Mesenchymal stem cell (in vitro differentiated cells and primary cell): Measurements from ENCODE around the gene CEL.

Experiments used
- DNase-seq: peaks from one replicate; pipeline ENCODE4 v3.0.0-alpha.2; 2013
- H2AFZ ChIP-seq: one replicate; pipeline ENCODE4 v1.6.1; 2013; ENCODE audit warnings: low read depth, mild to moderate bottlenecking, control low read depth, inconsistent platforms, low read length, moderate library complexity
- H2AK5ac ChIP-seq: 2 replicates; pipeline ENCODE4 v1.6.1; 2013; ENCODE audit warnings: low read length, moderate library complexity, mild to moderate bottlenecking, inconsistent platforms; ENCODE audit not compliant: severe bottlenecking
- H2BK120ac ChIP-seq: one replicate; pipeline ENCODE4 v1.6.1; 2013; ENCODE audit warnings: low read depth, mild to moderate bottlenecking, inconsistent platforms, low read length, moderate library complexity
- H2BK12ac ChIP-seq, 2 experiments: one replicate each; pipeline ENCODE4 v1.6.1; 2013; ENCODE audit warnings: inconsistent platforms in 2 of 2, low read length in 2 of 2, mild to moderate bottlenecking in 2 of 2, moderate library complexity in 2 of 2, control low read depth in 1 of 2
- H2BK15ac ChIP-seq: one replicate; pipeline ENCODE4 v1.6.1; 2013; ENCODE audit warnings: mild to moderate bottlenecking, low read depth, inconsistent platforms; ENCODE audit not compliant: poor library complexity, severe bottlenecking
- H2BK5ac ChIP-seq: 2 replicates; pipeline ENCODE4 v1.6.1; 2013; ENCODE audit warnings: low read depth, mild to moderate bottlenecking, low read length, control low read depth, inconsistent platforms; ENCODE audit not compliant: poor library complexity, severe bottlenecking
- H3K14ac ChIP-seq, 2 experiments: one replicate each; pipeline ENCODE4 v1.6.1; 2013; ENCODE audit warnings: inconsistent platforms in 2 of 2, low read length in 2 of 2, control low read depth in 1 of 2, mild to moderate bottlenecking in 1 of 2, moderate library complexity in 1 of 2
- H3K18ac ChIP-seq, 2 experiments: one replicate each; pipeline ENCODE4 v1.6.1; 2013; ENCODE audit warnings: inconsistent platforms in 2 of 2, low read length in 2 of 2, control low read depth in 1 of 2, low read depth in 1 of 2, mild to moderate bottlenecking in 1 of 2
- H3K23ac ChIP-seq, 2 experiments: one replicate each; pipeline ENCODE4 v1.6.1; 2013; ENCODE audit warnings: inconsistent platforms in 2 of 2, low read length in 2 of 2, mild to moderate bottlenecking in 2 of 2, moderate library complexity in 2 of 2, control low read depth in 1 of 2
- H3K27ac ChIP-seq: 2 replicates; pipeline ENCODE4 v1.5.1; 2013; ENCODE audit warnings: mild to moderate bottlenecking, moderate library complexity, low read length, control low read depth, inconsistent platforms; ENCODE audit not compliant: poor library complexity, severe bottlenecking
- H3K27me3 ChIP-seq, 2 experiments: 2 replicates each; pipeline versions ENCODE4 v1.6.1 to v1.7.0; 2013; ENCODE audit warnings: low read length in 2 of 2, mild to moderate bottlenecking in 2 of 2, moderate library complexity in 2 of 2, control low read depth in 1 of 2, inconsistent platforms in 1 of 2; ENCODE audit not compliant: control insufficient read depth in 1 of 2, insufficient read depth in 1 of 2
- H3K36me3 ChIP-seq, 2 experiments: 2 replicates each; pipeline versions ENCODE4 v1.6.1 to v1.7.0; 2013; ENCODE audit warnings: low read length in 2 of 2, control low read depth in 1 of 2, inconsistent platforms in 1 of 2, low read depth in 1 of 2, mild to moderate bottlenecking in 1 of 2; ENCODE audit not compliant: insufficient read depth in 2 of 2, control insufficient read depth in 1 of 2
- H3K4ac ChIP-seq, 2 experiments: one replicate each; pipeline ENCODE4 v1.6.1; 2013; ENCODE audit warnings: inconsistent platforms in 2 of 2, low read length in 2 of 2, mild to moderate bottlenecking in 2 of 2, moderate library complexity in 2 of 2, control low read depth in 1 of 2, low read depth in 1 of 2
- H3K4me1 ChIP-seq: 2 replicates; pipeline ENCODE4 v1.6.1; 2013; ENCODE audit warnings: low read depth, low read length, control low read depth; ENCODE audit not compliant: control insufficient read depth, insufficient read depth
- H3K4me2 ChIP-seq: 2 replicates; pipeline ENCODE4 v1.6.1; 2013; ENCODE audit warnings: low read length, mild to moderate bottlenecking, inconsistent platforms; ENCODE audit not compliant: poor library complexity, severe bottlenecking
- H3K4me3 ChIP-seq, 2 experiments: 2 replicates each; pipeline versions ENCODE4 v1.5.1 to v1.7.0; 2013; ENCODE audit warnings: low read length in 2 of 2, mild to moderate bottlenecking in 2 of 2, control low read depth in 1 of 2, low read depth in 1 of 2; ENCODE audit not compliant: insufficient read depth in 1 of 2
- H3K79me1 ChIP-seq: replicated peaks from 2 replicates; pipeline ENCODE4 v1.6.1; 2013; ENCODE audit warnings: mild to moderate bottlenecking, control low read depth, low read length, inconsistent platforms; ENCODE audit not compliant: poor library complexity, severe bottlenecking
- H3K9ac ChIP-seq: 2 replicates; pipeline ENCODE4 v1.7.0; 2013; ENCODE audit warnings: mild to moderate bottlenecking, low read length, moderate library complexity
- H3K9me3 ChIP-seq: 2 replicates; pipeline ENCODE4 v1.7.0; 2013; ENCODE audit warnings: mild to moderate bottlenecking, low read length; ENCODE audit not compliant: control insufficient read depth
- H4K8ac ChIP-seq: one replicate; pipeline ENCODE4 v1.6.1; 2013; ENCODE audit warnings: inconsistent platforms, mild to moderate bottlenecking, low read length, moderate library complexity
- H4K91ac ChIP-seq: one replicate; pipeline ENCODE4 v1.6.1; 2013; ENCODE audit warnings: mild to moderate bottlenecking, low read length, inconsistent platforms
- WGBS: methylation state at CpG from one replicate; pipeline ENCODE4 v1.1.7; 2013; ENCODE audit warnings: mixed read lengths; 5-methylcytosine and 5-hydroxymethylcytosine counted together

Gene CEL

DNA sequence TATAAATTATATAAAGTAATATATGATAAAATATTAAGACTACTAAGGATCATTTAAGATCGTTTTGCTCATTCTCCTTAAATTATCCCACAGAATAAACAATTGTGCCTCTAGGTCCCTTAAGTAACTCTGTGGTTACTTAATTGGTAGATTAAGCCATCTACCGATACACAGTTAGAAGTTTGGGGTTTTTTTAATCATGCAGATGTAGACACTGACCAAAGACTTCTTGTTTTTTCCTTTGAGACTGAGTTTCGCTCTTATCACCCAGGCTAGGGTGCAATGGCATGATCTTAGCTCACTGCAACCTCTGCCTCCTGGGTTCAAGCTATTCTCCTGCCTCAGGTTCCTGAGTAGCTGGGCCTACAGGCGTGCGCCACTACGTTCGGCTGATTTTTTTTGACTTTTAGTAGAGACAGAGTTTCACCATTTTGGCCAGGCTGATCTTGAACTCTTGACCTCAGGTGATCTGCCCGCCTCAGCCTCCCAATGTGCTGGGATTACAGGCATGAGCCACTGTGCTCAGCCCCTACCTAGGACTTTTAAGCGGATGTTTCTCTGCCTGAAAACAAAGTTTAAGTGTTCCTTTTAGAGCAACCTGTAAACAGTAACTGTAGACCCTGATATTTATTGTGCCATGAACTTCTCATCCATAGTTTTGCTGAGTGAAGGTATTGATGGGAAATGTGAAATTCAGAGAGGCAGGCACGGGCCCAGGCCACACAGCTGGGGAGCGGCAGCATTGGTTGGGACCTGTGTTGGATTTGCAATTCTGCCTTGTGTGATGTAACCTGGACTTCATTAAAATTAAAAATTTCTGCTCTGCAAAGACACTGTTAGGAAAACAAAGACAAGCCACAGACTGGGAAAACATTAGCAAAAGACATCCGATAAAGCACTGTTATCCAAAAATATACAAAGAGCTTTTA, 11.6 kb downstream of the CEL start:
- Histone ChIP-seq H4K8ac (no peak overlapping the region), H3K36me3 (peaks cover 0 to 3% of the 10 kb centered on the region in 2 experiments), H2BK12ac (no peak overlapping the region), H2BK15ac (no peak overlapping the region), H3K9me3 (no peaks in the 10 kb centered on the region), H3K4me3 (no peak overlapping the region), H3K4ac (no peak overlapping the region), H3K27ac (no peak overlapping the region), H4K91ac (no peak overlapping the region), H3K18ac (no peak overlapping the region), H3K4me2 (no peak overlapping the region), H3K14ac (no peak overlapping the region), H3K79me1 (no peaks in the 10 kb centered on the region), H3K27me3 (peaks cover 0 to 7% of the 10 kb centered on the region in 2 experiments), H3K4me1 (peaks cover 6% of the 10 kb centered on the region), H2BK5ac (no peak overlapping the region), H2AFZ (no peak overlapping the region), H3K23ac (no peak overlapping the region), H3K9ac (no peak overlapping the region), H2BK120ac (no peak overlapping the region), H2AK5ac (no peak overlapping the region)
- DNase-seq = no peak
- WGBS = 95% methylated on average over 11 of the region's 12 CpGs

DNA sequence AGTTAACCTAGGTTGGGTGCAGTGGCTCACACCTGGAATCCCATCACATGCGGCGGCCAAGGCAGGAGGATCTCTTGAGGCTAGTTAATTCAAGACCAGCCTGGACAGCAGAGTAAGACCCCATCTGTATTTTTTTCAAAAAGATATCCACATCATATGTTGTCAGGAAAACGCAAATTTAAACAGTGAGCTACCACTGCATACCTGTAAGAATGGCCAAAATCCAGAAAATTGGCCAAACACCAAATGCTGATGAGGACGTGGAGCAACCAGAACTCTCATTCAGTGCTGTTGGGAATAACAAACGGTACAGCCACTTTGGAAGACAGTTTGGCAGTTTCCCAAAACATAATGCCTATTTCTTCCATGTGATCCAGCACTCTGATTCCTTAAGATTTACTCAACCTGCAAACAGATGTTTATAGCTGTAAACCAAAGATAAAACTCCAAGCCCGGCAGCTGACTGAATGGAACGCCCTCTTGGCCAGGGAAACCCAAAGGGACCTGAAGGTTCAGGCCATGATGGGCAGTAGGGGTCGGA, 12.4 kb downstream of the CEL start:
- H2BK5ac ChIP-seq = no peak overlapping the region
- WGBS = 69% methylated on average over 8 of the region's 8 CpGs
- no peak overlapping the region for H2AFZ ChIP-seq
- H3K9ac ChIP-seq = no peak overlapping the region
- H2BK120ac ChIP-seq = no peak overlapping the region
- peaks cover 0 to 11% of the 10 kb centered on the region in 2 experiments for H3K27me3 ChIP-seq
- no peak overlapping the region for H2BK12ac ChIP-seq
- no peak overlapping the region for H3K14ac ChIP-seq
- H3K27ac ChIP-seq = no peak overlapping the region
- no peak overlapping the region for H4K8ac ChIP-seq
- no peak overlapping the region for H3K4me3 ChIP-seq
- no peak overlapping the region for H2BK15ac ChIP-seq
- no peak overlapping the region for H3K23ac ChIP-seq
- H3K9me3 ChIP-seq = no peaks in the 10 kb centered on the region
- peak; percentile 52 for DNase-seq
- peak overlapping the region; percentile 16 for H2AK5ac ChIP-seq
- H3K79me1 ChIP-seq = no peaks in the 10 kb centered on the region
- H3K4me2 ChIP-seq = no peak overlapping the region
- H4K91ac ChIP-seq = no peak overlapping the region
- H3K18ac ChIP-seq = peak overlapping the region in 1 of 2 experiments; percentile 30
- peaks cover 0 to 3% of the 10 kb centered on the region in 2 experiments for H3K36me3 ChIP-seq
- H3K4ac ChIP-seq = no peak overlapping the region
- H3K4me1 ChIP-seq = peaks cover 6% of the 10 kb centered on the region

DNA sequence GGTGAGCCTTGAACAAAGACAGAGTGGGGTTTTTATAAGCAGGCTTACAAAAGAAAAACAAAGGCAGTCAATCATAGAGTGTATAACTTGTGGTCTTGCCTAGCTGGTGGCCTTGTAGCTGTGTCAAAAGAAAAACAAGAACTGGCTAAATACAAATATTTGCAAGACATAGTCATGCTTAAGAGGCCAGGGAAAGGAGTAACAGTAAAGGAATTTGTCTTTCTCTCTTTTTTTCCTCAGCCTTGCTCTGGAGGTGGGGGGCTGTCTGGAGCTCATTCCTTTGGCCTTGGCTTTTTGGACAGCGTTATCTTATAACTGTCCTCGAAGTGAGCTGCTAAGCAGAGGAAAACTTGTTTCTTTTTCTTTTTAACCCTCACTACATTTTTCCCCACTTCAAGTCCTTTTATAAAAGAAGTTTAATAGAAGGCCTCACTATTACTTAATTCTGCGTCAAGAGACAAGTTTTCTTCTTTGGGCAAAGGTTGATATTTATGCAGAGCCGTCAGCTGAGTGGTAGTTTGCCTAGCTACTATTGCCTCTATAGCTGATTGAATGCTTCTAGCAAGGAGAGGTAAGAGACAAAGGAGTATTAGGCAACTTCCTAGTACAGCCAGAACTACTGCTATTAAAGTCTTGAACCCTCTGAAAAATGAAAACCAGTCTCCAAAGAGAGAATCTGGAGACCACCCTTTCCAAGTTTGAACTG, 14.3 kb downstream of the CEL start:
- Histone ChIP-seq H3K9ac (peak overlapping the region; percentile 30), H3K14ac (no peak overlapping the region), H4K91ac (no peak overlapping the region), H3K27me3 (peaks cover 0 to 28% of the 10 kb centered on the region in 2 experiments), H2AK5ac (peak overlapping the region; percentile 87), H2BK5ac (no peak overlapping the region), H3K79me1 (no peaks in the 10 kb centered on the region), H3K36me3 (peaks cover 0 to 3% of the 10 kb centered on the region in 2 experiments), H3K27ac (peak overlapping the region; percentile 83), H3K23ac (no peak overlapping the region), H3K4me2 (no peak overlapping the region), H3K4me1 (peaks cover 6% of the 10 kb centered on the region), H2BK120ac (no peak overlapping the region), H2BK15ac (no peak overlapping the region), H2AFZ (no peak overlapping the region), H4K8ac (no peak overlapping the region), H3K9me3 (no peaks in the 10 kb centered on the region), H3K4ac (no peak overlapping the region), H3K18ac (peak overlapping the region in 1 of 2 experiments; percentile 59), H3K4me3 (peak overlapping the region in 1 of 2 experiments; percentile 22), H2BK12ac (peak overlapping the region in 1 of 2 experiments; percentile 71)
- WGBS = 52% methylated on average over 4 of the region's 4 CpGs
- DNase-seq = peak; percentile 81

DNA sequence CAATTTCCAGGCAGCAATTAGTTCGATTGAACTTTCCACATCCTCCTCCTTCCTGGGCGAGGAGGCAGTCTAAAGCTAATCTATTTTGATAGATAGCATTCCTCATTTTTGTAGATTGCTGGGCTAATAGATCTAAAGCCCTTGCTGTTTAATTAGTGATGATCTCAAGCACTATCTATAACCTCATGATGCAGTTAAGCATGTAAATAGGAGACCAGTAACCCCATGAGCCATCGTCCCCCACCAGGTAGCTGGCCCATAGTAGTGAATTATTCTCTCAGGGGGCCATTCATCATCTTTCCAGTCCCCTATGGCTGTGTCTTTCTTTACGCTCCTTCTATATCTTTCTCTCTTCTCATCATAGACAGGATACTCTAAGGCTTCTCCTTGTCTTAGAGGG, 14.9 kb downstream of the CEL start:
- Histone ChIP-seq H3K14ac (no peak overlapping the region), H3K23ac (no peak overlapping the region), H3K79me1 (no peaks in the 10 kb centered on the region), H3K9me3 (no peaks in the 10 kb centered on the region), H4K8ac (no peak overlapping the region), H2BK15ac (no peak overlapping the region), H2BK5ac (no peak overlapping the region), H3K27ac (peak overlapping the region; percentile 76), H4K91ac (no peak overlapping the region), H3K18ac (peak overlapping the region in 1 of 2 experiments; percentile 19), H3K4me2 (no peak overlapping the region), H2BK120ac (no peak overlapping the region), H3K4me3 (no peak overlapping the region), H3K36me3 (peaks cover 0 to under 1% of the 10 kb centered on the region in 2 experiments), H3K4me1 (peaks cover 6% of the 10 kb centered on the region), H2BK12ac (no peak overlapping the region), H3K9ac (no peak overlapping the region), H2AFZ (no peak overlapping the region), H3K27me3 (peaks cover 0 to 29% of the 10 kb centered on the region in 2 experiments), H3K4ac (no peak overlapping the region), H2AK5ac (peak overlapping the region; percentile 76)
- WGBS = 100% methylated on average over 1 of the region's 4 CpGs
- no peak for DNase-seq
